Stimulated activated CD4-positive, alpha-beta T cell treated with anti-CD3 and anti-CD28 coated beads, TNF-alpha, amount 100 ng/mL, for 48 hours (primary cell): ENCODE data around the gene HTR3A.

Source experiments
- DNase-seq, 3 donors: peaks; one replicate each; pipeline ENCODE4 v3.0.0-alpha.2; 2020; ENCODE audit warnings: low read depth in 3 of 3

HTR3A gene

GRCh38 chr11:114019046-114019445 lies 44.1 kb downstream of the HTR3A start:
- no peak for DNase-seq

GRCh38 chr11:114019574-114019973 lies 44.7 kb downstream of the HTR3A start:
- DNase-seq, result no peak

- no peak for DNase-seq
These were observed 50.5 kb downstream of the HTR3A start for GRCh38 chr11:114025329-114025907.

DNA sequence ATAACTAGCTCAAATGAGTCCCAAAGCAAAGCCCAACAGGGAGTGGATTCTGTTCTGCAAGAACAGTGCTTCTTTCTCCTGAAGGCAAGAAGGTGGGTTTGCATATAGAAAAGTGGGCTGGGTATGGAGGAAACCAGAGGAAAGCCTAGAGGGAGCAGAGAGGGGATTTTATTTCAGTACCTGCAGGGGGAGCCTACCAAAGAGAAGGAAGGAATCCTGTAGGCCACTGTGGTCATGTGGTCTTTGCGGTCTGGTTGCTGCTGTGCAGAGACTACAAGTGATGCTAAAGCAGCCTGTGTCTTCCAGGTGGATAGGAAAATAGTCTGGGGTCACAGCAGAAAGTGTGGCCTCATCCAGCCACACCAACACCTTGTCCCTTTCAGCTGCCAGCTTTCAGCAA lies 51.4 kb downstream of the HTR3A start:
- DNase-seq, result no peak

DNA sequence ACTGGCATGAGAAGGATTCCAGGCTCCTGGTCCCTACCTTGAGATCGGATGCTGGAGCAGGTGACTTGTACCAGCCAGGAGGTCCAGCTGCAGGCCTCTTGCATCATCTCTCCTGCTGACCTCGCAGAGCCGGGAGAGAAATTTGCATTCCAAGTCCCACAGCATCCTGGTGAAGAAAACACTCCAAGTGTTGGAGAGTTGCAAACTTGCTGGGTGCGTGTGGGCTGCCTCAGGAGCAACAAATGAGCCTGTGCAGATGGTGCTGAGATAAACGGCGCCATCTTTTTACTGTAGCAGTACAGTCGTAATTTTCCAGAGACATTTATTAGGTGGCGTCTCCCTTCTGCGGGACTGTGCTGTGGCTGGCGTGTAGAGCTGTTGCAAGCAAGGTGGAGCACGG lies 52.5 kb downstream of the HTR3A start:
- no peak for DNase-seq

- DNase-seq, result no peak
These were observed 53.0 kb downstream of the HTR3A start for GRCh38 chr11:114027926-114028325.

GRCh38 chr11:114031246-114031966 lies 56.5 kb downstream of the HTR3A start:
- DNase-seq, result no peak

DNA sequence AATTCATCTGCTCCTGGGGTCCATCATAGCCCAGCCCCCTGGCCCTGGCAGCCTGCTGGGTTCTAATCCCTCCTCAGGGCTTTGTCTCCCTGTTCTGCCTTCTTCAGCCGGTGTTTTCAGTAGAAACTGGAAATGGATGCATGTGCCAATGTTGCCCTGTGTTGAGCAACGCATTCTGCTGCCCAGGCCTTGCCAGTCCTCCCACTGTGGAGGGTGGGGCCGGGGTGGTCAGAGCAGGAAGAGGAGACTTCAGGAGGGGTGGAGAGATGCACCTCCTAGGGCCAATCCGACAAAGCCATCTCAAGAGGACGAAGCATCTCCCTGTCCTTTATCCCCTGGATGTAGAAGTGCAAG lies 57.0 kb downstream of the HTR3A start:
- no peak for DNase-seq

- DNase-seq, result no peak
These were observed 58.2 kb downstream of the HTR3A start for GRCh38 chr11:114033066-114033465.

DNA sequence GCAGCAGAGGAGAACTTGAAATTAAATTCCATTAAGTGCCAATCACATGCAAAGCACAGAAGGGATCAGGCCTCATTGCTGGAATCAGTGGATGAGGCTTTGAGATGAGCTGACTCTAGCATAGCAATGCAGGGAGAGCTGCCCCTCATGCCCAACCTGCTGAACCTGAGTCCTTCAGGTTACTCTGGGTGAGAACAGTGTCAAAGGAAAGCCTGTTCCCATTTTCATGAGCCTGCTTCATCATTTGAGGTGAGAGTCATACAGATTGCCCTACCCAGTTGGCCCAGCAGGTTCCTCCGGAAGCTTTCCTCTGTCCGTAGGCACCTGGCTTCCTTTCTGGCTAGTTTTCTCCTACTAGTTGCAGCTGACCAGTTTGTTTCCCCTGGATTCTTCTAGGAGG lies 58.7 kb downstream of the HTR3A start:
- DNase-seq, result no peak

GRCh38 chr11:114034956-114035355 lies 60.0 kb downstream of the HTR3A start:
- DNase-seq, result no peak

GRCh38 chr11:114036147-114036811 lies 61.4 kb downstream of the HTR3A start:
- peak in 1 of 3 donors; percentile 33 for DNase-seq

DNA sequence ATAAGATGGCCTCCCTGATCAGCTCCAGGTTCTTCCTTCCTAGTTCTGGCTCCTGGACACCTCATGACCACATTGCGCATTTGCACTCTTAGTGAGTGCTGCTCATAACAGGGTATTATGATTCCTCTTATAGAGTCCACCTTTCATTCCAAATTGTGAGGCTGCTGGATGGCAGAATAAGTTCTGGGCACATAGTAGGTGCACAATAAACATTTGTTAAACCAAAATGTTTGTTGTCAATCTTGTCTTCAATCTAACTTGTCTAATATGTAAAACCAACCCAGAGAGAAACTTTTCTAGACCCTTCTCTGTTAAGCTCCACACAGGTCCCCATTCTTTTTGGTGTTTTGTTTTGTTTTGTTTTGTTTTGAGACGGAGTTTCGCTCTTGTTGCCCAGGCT lies 62.0 kb downstream of the HTR3A start:
- no peak for DNase-seq

GRCh38 chr11:114039551-114039950 lies 64.6 kb downstream of the HTR3A start:
- DNase-seq, result no peak
